Activated CD4-positive, alpha-beta T cell treated with anti-CD3 and anti-CD28 coated beads, Interleukin-10, Interleukin-2, amounts not matched to agents 100 ng/mL and 50 ng/mL, durations not matched to agents 16 hours and 8 hours (primary cell): Measurements from ENCODE around the gene IL1RL1.

Experiments
- DNase-seq: peaks from one replicate; pipeline ENCODE4 v3.0.0-alpha.2; 2020

IL1RL1 gene

DNA sequence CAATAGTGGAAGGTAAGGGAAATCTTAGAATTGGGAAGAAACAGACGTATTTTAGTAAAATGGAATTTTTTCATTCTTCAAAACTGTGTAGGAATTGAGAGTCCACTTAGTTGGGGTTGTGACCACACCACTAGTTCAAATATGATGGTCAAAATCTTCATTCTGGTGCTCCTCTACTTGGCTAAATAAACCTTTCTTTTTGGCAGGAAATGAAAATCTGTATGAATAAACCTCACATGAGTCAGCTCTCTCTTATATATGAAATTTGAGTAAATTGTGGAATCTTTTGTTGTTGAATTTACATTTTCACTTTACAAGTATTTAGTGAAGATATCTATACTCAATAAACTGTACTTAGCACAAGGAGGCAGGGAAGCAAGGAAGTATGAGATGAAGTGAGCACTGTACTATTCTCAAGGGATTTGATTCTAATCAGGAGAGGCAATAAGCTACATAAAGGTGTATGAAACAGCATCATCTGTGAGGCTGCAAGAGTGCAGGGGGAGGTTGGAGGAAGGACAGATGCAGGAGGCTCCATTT lies 64.8 kb downstream of the IL1RL1 start:
- DNase-seq, result no peak

DNA sequence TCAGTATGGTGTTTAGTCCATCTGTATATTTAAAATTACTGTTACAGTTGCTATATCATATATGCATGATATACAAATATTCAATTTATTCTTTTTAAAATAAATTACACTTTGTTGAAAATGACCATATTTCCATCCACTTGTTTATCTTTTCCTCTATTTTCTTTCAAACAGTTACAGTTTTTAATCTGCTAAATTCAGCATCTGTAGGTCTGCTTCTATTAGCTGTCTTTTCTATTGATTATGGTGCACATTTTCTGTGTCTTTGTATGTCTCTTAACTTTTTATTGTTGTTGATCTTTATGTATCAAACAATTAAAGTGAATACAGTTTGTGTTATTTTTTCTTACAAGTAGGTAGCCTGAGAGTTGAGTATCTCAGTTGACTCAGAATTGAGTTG lies 72.4 kb downstream of the IL1RL1 start:
- no peak for DNase-seq

- no peak for DNase-seq
Observed at GRCh38 chr2:102385522-102385921, 74.2 kb downstream of the IL1RL1 start.

- no peak for DNase-seq
Observed at GRCh38 chr2:102386004-102386403, 74.6 kb downstream of the IL1RL1 start.

DNA sequence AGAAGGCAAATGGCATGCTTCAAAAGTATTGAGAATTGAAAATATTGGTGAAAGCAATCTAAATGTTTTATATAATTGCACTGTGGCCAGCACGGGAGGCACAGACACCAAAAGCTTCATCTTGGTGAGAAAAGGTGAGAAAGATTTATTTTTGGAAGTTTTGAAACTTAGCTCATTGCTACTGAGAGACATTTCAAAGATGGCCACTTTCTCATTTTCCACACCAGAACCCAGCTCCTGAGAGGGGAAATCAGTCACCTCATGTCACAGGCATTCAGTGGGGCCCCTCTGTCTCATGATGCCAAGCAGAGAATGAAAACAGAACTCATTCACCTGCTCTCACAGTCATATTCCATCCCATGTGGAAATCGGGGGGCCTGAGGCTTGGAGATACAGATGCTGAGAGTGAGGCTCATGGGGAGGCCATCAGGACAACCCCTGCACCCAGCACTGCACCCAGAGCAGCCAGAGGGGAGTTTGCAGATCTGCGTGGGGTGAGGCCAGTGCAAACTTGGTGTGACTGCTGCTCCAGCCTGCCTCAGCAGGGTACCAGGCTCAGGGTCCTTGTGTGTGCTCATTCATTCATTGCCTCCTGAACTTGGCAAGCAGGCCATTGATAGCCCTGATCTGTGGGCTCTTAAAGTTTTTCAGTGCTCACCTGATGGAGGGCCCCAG lies 75.6 kb downstream of the IL1RL1 start:
- no peak for DNase-seq

GRCh38 chr2:102387763-102388546 lies 76.6 kb downstream of the IL1RL1 start:
- DNase-seq, result no peak

DNA sequence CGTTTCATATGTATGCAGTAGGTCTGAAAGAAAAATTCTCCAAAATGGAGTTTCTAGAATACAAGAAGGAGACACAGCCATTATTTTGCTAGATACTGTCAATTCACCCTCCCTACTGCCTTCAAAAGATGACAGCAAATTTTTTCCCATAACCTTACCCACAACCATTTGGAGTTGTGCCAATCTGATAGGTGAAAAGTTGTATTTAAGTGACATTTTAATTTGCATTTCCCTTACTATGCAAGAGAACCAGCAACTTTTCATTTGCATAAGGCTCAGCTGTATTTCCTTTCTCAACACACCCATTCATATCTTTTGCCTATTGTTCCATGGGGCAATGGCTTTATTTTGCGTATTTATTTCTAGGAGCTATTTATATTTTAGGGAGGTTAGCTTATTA lies 80.2 kb downstream of the IL1RL1 start:
- DNase-seq, result peak; percentile 15

DNA sequence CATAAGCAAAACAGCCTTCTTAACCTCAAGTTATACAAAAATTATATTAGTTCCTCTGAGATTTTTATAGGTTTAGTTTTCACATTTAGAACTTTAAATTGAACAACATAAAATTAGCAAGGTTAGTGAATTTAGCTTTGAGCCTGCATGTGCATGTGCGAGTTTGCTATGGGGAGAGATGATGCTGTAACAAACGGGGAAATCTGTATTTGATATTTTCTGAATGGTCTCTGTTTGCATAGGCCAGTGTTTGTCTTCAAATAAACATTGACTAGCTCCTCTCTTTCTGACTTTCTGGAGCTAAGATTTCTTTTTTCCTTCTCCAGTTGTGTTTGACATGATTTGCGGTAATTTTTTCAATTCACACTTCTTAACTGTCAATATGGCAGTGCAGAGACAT lies 80.7 kb downstream of the IL1RL1 start:
- no peak for DNase-seq

GRCh38 chr2:102392942-102393341 lies 81.6 kb downstream of the IL1RL1 start:
- no peak for DNase-seq

DNA sequence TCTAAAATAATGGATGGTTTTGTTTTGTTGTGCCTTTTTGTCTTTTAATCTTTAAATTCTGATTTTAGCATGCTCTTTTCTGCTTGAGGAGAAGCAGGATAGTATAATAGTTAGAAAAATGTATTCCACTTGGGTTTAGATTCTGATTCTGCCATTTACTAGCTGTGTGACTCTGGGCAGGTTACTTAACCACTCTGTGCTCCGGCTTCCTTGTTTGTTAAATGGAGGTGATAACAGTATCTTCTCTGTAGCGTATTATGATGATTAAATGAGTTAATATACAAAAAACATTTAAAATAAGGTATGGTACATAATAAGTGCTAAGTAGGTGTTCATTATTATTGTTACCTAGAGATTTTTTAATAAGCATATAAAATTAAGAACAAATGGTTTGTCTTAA lies 84.6 kb downstream of the IL1RL1 start:
- no peak for DNase-seq

DNA sequence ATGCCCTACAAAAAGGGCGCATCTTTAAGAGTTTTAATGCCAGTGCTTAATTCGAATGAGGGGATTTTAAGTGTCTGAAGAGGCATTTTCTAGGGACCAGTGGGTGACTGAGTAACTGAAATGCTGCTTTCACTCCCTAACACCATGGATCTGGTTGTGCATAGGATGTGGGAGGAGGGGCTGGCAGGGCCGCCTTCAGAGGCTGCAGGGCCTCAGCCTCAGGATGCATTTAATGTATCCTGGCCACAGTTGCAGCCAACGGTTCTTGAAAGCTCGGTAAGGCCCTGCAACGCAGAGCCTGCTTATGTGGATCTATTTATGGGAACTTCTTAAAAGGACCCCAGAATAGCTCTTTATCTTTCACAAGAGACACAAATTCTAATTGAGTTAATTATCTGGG lies 85.8 kb downstream of the IL1RL1 start:
- no peak for DNase-seq

- DNase-seq, result no peak
Observed at GRCh38 chr2:102399499-102400141, 88.3 kb downstream of the IL1RL1 start.

DNA sequence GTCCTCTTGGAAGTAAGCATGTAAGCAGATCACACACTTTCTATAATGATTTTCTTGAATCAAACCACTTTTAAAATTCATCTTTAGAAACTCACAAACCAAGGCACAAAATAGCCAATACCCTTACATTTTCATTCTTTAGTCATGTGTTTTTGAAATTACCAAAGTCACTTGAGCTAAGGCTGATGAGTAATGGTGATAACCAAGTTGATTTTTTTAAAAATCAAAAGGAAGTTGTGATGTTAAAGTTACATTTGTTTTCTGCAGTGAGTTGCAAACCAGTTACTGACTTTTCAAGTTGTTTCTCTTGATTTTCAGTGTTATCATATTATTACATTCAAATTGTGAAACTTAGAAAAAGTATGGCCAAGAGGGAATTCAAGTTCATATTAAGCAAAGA lies 90.1 kb downstream of the IL1RL1 start:
- no peak for DNase-seq
